ENCODE measurements around the gene TTK. TPM values are rescaled to one million over a fixed set of nuclear protein-coding genes. Genes with fewer than 3 reads are reported as not detected.

Gene TTK
- total RNA-seq = 0.28 TPM

DNA sequence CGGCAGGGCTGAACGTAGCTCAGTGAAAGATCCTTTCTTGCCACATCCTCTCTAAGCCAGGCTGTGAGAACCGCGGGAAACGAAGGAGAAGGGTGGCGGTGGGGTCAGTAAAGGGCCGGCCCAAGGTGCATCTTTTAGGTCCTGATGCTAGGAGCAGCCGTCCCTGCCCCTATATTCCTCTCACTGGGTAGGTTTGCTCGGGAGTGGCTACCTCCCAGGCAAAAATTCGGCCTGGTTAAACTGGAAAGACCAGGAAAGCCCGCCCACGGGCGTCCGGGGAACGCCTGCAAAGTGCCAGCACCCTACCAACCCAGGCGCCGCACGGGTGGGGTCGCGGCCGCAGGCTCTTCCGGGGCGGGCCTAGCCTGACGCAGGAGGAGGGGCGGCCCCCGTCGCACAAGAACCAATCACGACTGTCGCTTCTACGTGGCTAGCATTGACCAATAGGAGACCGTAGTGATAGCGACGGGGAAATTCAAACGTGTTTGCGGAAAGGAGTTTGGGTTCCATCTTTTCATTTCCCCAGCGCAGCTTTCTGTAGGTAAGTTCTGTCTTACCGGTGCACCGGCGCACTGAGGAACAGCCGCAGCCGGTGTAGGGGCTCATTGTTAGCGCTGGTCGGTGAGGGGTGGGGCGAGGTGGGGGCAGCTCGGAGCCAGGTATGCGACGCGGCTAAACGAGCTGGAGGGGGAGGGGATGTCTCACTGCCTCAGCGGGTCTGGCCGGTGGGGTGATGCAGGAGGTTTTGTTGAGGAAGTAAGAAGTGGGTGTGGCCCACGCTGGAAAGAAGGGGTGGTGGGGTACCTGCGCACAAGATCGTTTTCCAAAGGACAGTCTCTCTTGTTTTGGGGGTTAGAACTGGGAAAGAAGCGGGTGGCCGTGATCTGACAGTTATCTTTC, at the start of gene TTK:
Gene TTK, plus strand, starts transcription at position 477 of the 900 bp plus-strand sequence. CDS start 1,195 bp downstream, outside the sequence.
- peak; percentile 92 for DNase-seq (ENCODE audit: low spot score)

DNA sequence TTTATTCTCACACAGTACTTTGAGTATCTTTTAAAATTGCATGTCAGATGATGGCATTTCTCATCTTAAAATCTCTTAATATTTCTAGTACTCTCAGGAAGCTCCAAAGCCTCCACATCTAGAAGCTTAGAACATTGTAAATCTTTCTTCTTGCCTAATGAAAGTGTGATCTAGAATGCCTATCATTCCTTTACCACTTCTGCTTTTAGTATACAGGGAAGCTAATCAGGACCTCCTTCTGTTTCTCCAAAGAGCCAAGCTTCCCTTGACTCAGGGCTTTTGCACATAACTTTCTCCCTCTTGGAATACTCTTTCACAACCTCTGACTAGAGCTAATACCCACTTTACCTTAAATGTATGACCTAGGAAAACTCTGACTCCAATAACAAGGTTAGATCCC, 49.6 kb upstream of the TTK start:
- DNase-seq (ENCODE audit: low spot score) (no peak), ATAC-seq (no peak)

More for the DNA sequence above, at the start of gene TTK:
- ATAC-seq = peak; percentile 100

DNA sequence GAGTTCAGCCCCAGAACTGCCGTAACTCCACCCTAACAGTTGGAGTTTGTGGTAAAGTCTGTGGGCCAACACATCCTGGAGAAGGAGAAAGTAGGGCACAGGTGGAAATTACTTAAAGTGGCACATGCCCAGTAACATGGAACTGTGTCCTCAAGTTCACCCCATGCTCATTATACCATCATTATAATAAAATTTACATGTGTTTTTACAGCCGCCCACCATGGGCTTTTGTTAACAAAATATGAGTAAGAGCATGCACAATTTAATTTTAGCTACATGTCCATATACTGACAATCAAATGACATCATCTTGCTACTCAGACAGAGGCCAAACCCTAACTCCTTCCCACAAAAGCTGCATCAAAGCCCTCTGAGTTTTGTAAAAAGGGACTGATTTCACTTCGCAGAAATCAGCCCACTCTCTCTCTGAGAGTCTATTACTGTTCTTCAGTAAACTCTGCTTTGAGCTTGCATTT, 39.8 kb upstream of the TTK start:
- ATAC-seq = no peak
- no peak for DNase-seq (ENCODE audit: low spot score)

DNA sequence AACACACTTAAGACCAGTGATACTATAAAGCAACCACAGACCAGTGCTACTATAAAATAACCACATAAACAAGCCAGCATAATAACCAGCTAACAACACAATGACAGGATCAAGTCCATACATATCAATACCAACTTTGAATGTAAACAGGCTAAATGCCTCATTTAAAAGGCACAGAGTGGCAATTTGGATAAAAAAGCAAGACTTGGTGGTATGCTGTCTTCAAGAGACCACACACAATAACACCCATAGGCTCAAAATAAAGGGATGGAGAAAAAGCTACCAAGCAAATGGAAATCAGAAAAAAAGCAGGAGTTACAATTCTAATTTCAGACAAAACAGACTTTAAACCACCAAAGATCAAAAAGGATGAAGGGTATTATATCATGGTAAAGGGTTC, 37.3 kb upstream of the TTK start:
- ATAC-seq (no peak), DNase-seq (ENCODE audit: low spot score) (no peak)

DNA sequence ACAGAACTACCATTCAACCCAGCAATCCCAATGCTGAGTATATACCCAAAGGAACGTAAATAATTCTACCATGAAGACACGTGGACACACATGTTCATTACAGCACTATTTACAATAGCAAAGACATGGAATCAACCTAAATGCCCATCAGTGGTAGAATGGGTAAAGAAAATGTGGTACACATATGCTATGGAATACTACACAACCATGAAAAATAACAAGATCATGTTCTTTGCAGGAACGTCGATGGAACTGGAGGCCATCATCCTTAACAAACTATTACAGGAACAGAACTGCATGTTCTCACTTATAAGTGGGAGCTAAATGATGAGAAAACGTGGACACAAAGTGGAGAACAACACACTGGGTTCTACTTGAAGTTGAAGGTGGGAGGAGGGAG, 34.7 kb upstream of the TTK start:
- ATAC-seq (no peak), DNase-seq (ENCODE audit: low spot score) (no peak)

DNA sequence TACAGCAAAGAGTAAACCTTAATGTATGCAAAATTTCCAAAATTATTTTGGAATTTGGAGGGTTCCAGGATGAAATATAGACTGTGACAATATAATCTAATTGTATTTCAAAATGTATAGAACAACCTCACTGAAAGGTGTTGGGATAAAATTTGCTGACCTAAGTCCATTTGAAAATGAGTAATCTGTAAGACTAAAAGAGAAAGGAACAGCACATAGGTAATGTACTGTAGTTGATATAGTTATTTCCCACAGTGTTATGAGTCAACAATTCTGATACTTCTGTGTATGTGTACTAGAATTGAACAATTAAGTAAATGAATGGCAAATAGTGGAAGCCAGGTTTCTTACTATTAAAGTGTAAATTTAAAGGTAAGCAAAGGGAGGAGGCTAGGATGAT, 33.3 kb upstream of the TTK start:
- DNase-seq (ENCODE audit: low spot score) = no peak
- no peak for ATAC-seq

DNA sequence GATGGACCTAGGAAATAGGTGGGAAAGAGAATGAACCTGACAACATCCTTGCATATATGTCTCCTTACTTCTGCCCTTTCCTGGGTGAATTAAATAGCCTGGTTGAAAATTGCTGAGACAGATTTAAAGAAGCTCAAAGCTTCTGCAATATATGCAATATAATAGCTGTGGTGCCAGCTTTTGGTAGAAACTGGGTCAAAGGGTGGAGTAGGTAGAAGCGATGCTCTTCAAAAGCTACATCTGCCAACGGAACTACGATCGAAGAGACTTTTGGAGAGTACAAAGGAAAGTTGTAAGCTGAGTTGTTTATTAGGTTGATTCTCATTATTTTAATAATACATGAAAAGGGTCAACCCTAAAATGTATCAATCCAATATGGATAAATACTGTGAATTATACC, 22.8 kb upstream of the TTK start:
- DNase-seq (ENCODE audit: low spot score) (no peak), ATAC-seq (no peak)

DNA sequence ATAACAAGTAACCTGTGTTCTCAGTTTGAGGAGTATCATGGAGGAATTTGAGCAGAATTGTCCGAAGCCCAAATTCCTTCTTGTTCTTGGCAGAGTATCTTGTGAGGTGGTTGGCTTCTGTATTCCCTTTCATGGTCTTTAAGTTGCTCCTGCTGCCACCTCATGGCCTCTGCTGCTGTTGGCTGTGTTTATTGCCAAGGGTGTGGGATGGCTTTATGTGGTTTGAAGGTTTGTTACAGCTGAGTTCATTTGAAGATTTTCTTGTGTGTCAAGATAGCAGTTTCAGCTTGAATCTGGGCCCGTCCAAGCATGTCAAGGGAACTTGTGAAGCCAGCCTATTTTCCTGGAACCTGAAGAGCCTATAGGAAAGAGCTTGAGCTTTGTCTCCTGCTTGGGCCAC, 20.2 kb upstream of the TTK start:
- peak; percentile 70 for ATAC-seq
- no peak for DNase-seq (ENCODE audit: low spot score)

DNA sequence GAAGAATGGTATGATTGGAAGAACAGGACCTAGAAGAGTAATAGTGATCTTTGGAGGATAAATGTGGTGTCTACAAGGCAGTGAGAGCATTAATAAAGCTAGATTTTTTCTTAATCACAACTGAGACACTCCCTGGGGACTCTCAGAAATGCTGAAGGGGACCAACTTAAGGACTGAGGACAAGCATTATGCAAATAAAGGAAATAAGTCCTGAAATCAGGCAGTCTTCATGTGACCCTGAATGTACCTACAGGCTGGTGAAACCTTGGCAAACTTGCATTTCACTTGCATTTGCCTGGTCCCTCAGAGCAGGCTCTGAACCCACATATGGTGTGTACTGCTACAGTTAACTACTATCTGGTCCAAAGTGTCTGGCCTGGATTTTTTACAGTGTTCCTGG, 19.3 kb upstream of the TTK start:
- DNase-seq (ENCODE audit: low spot score) = no peak
- ATAC-seq = no peak

DNA sequence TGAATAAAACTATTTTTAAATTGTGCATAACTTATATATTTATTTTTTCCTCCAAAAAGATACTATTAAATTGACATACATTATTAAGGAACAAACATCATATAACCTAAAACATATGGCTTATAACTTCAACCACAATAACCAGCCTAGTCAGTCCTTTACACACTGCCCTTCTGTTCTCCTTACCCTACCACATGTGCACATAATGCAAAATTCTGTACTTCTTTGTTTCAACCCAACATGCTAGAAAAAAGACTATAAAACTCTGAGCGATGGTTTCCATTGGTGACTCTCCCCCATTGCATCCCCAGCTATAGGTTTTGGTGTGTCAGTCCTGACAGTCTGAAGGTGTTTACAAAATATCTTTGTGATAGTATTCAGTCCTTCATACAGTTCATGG, 14.8 kb upstream of the TTK start:
- ATAC-seq (no peak), DNase-seq (ENCODE audit: low spot score) (no peak)

DNA sequence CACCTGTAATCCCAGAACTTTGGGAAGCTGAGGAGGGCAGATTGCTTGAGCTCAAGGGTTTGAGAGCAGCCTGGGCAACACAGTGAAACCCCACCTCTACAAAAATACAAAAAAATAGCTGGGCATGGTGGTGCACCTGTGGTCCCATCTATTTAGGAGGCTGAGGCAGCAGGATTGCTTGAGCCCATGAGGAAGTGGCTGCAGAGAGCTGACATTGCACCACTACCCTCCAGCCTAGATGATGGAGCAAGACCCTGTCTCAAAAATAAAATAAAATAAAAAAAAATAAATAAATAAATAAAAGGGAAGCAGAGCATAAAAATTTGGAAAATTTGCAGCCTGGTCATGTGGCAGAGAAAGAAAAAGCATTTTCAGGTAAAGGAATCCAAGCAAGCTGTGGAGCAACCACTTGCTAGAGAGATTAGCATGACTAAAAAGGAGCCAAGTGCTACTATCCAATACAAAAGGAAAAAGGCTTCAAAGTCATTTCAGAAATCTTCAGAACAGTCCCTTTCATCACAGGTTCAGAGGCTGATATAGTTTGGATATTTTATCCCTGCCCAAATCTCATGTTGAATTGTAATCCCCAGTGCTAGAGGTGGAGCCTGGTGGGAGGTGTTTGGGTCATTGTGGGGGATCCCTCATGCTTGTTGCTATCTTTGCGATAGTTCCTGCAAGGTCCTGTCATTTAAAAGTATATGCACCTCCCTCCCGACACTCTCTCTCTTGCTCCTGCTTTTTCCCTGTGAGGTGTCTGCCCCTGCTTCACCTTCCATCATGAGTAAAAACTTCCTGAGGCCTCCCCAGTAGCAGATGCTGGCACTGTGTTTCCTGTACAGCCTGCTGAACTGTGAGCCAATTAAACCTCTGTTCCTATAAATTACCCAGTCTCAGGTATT, 11.2 kb upstream of the TTK start:
- no peak for ATAC-seq

DNA sequence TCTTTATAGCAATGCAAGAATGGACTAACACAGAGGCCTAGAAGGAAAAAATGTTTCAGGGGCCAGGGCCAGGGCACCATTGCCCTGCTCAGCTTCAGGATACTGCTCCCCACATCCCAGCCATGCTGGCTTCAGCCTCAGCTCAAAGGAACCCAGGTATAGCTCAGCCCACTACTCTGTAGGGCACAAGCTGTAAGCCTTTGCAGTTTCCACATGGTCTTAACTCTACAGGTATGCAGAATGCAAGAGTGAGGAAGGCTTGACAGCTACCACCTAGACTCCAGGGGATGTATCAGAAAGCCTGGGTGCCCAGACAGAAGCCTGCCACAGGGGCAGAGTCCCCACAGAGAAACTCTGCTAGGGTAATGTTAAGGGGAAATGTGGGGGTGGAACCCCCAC, 10.5 kb upstream of the TTK start:
- no peak for ATAC-seq

More for the DNA sequence above, 11.2 kb upstream of the TTK start:
- DNase-seq (ENCODE audit: low spot score) = no peak

DNA sequence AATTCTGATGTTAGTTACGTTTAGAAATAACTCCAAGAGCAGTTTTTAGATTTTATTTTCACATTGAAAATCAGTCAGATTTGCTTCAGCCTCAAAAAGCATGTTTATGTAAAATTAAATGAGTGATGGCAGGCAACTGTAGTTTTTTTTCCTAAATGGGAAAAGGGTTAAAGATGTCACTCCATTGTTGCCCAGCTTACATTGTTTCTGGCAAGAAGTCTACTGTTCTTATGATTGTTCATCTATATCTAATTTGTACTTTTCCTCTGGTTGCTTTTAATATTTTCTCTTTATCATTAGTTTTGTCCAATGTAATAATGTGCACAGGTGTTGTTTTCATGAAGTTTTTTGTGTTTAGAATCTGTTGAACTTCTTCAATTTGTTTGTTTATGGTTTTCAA, 6.7 kb upstream of the TTK start:
- DNase-seq (ENCODE audit: low spot score) (no peak), ATAC-seq (no peak)

More for the DNA sequence above, 10.5 kb upstream of the TTK start:
- no peak for DNase-seq (ENCODE audit: low spot score)

DNA sequence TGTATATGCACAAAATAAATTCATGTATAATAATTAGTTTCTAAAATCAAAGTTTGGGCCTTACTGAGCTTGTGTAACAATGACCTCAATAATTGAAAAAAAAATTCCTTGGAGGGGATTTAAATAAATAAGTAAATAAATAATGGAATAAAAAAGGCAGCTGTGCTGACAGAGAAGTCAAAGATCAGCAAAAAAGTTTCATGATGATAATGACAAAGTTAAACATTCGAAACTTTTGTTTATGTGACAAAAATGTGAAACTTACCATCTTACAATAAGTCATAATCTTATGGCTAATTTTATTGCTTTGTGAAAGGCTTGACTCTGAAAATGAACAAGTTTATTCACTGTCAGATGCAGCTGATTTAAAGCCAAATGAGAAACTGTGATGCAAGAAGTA, 3.1 kb upstream of the TTK start:
- no peak for DNase-seq (ENCODE audit: low spot score)
- no peak for ATAC-seq

DNA sequence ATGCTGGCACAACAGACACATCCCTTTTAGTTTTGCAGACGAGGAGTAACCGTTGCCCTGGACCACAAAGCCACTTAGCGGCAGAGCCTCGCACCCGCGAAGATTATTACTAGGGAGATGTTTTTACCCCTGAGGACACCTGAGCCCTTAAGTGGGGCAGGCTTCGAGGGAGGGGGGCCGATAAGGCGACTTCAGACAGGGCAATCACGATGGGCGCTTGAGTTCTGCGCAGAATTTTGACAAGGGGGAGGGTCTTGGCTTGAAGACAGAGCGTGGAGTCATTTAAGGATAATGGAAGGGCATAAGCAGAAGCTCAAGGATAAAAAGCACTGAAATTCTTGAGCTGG, 650 bp upstream of the TTK start:
- no peak for DNase-seq (ENCODE audit: low spot score)
- ATAC-seq = peak; percentile 30

DNA sequence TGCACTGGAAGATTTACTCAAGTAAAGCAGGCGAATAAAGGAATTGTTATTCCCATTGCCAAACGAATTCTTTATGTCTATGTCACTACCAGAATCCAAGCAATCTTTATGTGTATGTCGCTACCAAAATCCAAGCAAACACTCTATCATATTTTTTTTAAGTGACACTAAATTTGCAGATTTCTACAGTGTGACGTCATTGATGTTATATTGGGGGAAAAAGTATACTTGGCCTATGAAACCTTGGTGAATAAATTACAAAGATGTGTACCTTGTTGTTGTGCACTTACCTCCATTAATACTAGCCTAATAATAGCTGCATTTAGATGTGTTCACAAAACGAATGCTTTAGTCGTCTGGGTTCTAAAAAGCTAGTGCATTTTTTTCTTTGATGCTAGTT, 957 bp downstream of the TTK start:
- ATAC-seq (no peak), DNase-seq (ENCODE audit: low spot score) (no peak)

DNA sequence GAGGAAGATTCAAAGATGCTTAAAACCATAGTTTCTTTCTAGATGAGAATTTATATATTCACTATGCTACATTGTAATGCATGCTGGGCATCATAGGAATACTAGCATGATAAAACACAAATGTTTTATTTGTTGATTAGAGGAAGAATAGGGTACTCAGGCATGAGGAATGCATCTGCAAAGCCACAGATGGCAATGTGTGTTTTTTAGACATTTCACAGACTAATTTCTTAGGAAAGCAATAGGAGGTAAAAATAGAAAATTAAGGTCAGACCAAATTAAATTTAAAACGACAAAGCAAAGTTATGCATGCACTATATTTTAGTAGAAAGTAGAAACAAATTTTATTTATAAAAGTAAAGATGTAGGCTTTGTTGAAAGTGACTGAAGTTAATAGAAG, 2.1 kb downstream of the TTK start:
- ATAC-seq = no peak
- no peak for DNase-seq (ENCODE audit: low spot score)

DNA sequence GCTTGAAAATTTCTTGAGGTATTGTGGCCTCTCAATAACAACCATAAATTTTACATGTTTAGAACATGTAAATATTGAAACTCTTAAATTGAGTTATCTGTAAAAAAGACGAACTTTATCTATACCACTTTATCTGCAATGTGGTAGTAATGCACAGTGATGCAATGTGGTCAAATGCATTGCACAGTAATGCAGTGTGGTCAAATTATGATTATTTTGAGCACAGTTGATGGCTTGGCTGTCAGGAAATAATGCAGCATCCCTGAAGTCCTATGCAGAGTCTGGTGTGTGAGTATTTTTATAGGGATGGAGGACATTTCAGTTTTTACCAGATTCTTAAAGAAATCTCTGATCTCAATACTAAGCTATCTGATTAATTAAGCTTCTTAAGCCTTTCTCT, 5.1 kb downstream of the TTK start:
- DNase-seq (ENCODE audit: low spot score) (no peak), ATAC-seq (no peak)

DNA sequence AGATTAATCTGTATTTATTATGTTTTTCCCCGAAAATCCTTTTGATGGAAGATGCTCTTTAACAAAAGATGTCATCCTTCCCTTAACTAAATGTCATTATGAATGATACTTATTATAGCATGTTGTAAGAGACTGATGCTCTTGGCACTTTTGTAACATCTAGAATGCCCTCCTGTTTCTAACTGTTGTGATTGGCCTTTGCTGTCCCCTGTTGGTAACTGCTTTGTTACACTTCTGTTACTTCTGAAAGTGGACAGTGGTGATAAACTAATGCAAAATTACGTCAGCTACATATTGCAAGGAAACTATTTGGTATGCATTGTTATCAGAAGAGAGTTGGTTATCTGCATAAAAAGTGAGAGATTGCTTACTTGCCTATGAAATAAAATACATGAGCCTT, 5.8 kb downstream of the TTK start:
- no peak for DNase-seq (ENCODE audit: low spot score)
- ATAC-seq = no peak

DNA sequence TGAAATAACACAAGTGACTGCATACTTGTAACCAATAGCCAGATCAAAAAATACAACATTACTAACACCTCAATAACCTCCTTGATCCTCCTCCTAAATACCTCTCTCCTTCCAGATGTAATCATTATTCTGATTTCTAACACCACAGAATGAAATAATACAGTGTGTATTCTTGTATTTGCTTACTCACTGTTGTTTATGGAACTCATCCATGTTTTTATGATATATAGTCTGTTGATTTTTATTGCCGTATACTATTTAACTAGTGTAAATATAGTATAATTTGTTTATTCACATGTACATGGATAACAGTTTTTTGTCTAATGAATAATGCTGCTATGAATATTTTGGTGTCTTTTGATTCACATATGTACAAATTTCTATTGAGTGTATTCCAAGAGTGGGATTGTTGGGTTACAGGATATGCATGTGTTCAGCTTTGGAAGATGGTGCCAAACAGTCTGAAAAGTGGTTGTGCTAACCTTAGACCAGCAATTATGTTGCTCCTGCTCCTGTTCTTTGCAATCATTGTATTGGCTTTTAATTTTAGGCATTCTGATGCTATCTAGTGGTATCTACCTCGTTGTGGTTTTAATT, 11.5 kb downstream of the TTK start:
- DNase-seq (ENCODE audit: low spot score) (no peak), ATAC-seq (no peak)

DNA sequence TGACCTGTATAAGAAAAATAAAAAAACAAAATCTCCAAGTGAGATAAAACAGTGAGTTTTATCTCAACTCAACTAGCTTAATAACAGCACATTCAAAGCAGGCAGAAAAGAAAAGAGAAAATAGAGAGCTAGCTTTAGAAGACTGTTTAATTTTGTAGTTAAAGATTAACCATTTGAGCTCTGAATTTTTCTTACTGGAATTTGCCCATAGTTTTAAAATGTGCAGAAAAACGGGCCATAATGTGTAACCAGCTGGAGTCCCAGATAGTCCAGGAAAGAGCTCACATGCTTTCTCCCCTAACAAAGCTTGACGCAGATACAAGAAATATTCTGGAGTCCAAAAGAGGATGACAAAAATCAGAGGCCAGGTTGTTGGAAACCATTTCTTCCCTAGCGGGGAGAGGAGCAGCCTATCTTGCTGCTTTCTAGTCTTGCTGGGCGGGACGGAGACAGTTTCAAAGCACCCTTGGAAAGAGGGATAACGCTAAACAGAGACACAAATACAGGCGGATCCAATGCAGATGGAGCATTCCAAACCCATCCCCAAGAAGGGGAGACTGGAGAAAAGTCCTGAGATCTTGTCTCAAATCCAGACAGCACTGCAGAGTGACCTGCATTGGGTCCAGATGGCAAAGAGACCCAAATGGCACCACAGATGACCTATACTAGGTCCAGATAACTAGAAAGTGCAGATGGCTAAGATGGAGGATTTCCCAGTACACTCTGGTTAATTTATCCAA, 16.1 kb downstream of the TTK start:
- no peak for ATAC-seq
- DNase-seq (ENCODE audit: low spot score) = no peak

Measured in left lobe of liver (tissue), 2 donors.